Dermis blood vessel endothelial cell (primary cell): ENCODE measurements around the gene GRIK3. TPM values are rescaled to one million over a fixed set of nuclear protein-coding genes. Genes with fewer than 3 reads are reported as not detected.

ENCODE experiments used
- DNase-seq: peaks from one replicate; pipeline ENCODE4 v3.0.0; 2010
- total RNA-seq: library from RNA; depleted of rRNA; stranded (reverse); fragments of >200 nt; gene quantifications from 2 replicates; pipeline ENCODE4 v1.2.3, GENCODE V29; 2014

Gene GRIK3
- total RNA-seq, 1 donor from 2014 or later: not detected

- DNase-seq: no peak
These were observed 220.2 kb downstream of the GRIK3 start for GRCh38 chr1:36814083-36814482.

GRCh38 chr1:36807262-36807661 is 227.1 kb downstream of the GRIK3 start:
- peak; percentile 29 for DNase-seq

GRCh38 chr1:36805979-36806640 is 228.2 kb downstream of the GRIK3 start:
- peak; percentile 89 for DNase-seq

- no peak for DNase-seq
These were observed 229.5 kb downstream of the GRIK3 start for GRCh38 chr1:36804669-36805314.

- DNase-seq: no peak
These were observed 230.3 kb downstream of the GRIK3 start for GRCh38 chr1:36803868-36804570.

- no peak for DNase-seq
These were observed 232.3 kb downstream of the GRIK3 start for GRCh38 chr1:36802018-36802417.

- DNase-seq: no peak
These were observed 236.6 kb downstream of the GRIK3 start for GRCh38 chr1:36797761-36798160.

GRCh38 chr1:36796733-36797132 is 237.6 kb downstream of the GRIK3 start:
- DNase-seq: no peak

- DNase-seq: no peak
These were observed 238.2 kb downstream of the GRIK3 start for GRCh38 chr1:36796106-36796590.

GRCh38 chr1:36794460-36794859 is 239.9 kb downstream of the GRIK3 start:
- no peak for DNase-seq

GRCh38 chr1:36793452-36793851 is 240.9 kb downstream of the GRIK3 start:
- DNase-seq: no peak

- no peak for DNase-seq
These were observed 242.0 kb downstream of the GRIK3 start for GRCh38 chr1:36792292-36792691.

- DNase-seq: no peak
These were observed 244.1 kb downstream of the GRIK3 start for GRCh38 chr1:36790191-36790590.

GRCh38 chr1:36789535-36789934 is 244.8 kb downstream of the GRIK3 start:
- DNase-seq: no peak

- DNase-seq: no peak
These were observed 246.9 kb downstream of the GRIK3 start for GRCh38 chr1:36787312-36787913.

GRCh38 chr1:36786425-36786824 is 247.9 kb downstream of the GRIK3 start:
- DNase-seq: no peak

- DNase-seq: no peak
These were observed 250.0 kb downstream of the GRIK3 start for GRCh38 chr1:36784147-36784859.

- DNase-seq: no peak
These were observed 250.8 kb downstream of the GRIK3 start for GRCh38 chr1:36783475-36783874.

GRCh38 chr1:36782785-36783184 is 251.5 kb downstream of the GRIK3 start:
- no peak for DNase-seq

GRCh38 chr1:36782085-36782484 is 252.2 kb downstream of the GRIK3 start:
- no peak for DNase-seq

GRCh38 chr1:36781098-36781497 is 253.2 kb downstream of the GRIK3 start:
- DNase-seq: no peak

GRCh38 chr1:36778740-36779139 is 255.6 kb downstream of the GRIK3 start:
- no peak for DNase-seq
